HL-60/S4 treated with phorbol 12-myristate 13-acetate at 8.2 ng/mL for 4 days and 3 days (cell line): ENCODE results near the gene CLSTN2.

Source experiments
- in situ Hi-C: fragments of 300-500 bp; cut with MboI; formaldehyde crosslinking; loops from 2 replicates; pipeline ENCODE4 v1.15.0; 2022; ENCODE audit warnings: low sequenced_read_pairs

CLSTN2 gene

GRCh38 chr3:139941580-139941979 is 6.6 kb downstream of the CLSTN2 start:
- in situ Hi-C loops: no loop called here

GRCh38 chr3:139944256-139944910 is 9.4 kb downstream of the CLSTN2 start:
- in situ Hi-C loops: no loop called here

DNA sequence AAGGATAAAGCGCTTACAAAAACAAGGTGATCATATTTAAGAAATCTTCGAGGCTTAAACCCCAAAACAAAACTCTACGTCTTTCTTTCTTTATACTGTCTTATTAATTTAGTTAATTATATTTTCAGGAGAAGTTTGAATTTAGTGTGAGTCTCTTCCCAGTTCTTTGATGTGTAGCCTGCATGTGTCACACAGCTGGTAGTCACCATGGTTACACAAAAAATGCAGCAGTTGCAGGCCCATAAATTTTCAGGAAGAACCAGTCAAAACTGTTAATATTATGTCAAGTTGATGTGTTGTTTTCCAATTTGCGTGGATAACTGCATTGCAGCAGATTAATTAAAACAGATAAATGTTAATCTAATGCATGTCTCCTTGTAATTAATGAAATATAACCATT is 10.4 kb downstream of the CLSTN2 start:
- in situ Hi-C loops: no loop called here

DNA sequence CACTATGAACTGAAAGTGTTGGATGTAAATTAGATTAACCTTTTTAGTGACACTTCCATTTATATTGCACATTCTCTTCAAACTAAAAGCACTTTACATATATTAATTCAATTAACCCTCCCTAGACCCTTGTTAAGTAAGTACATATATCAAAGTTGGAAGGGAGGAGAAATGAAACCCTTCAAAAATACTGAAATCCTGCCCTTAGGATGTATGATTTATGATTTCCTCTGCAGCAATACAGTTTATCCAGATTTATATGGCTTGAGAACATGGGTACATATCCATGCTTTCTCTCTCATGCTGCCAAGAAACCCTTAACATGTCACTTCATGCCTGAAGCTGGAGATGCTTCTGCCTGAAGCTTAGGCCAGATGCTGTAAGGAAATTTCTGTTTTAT is 11.0 kb downstream of the CLSTN2 start:
- in situ Hi-C loops: no loop called here

DNA sequence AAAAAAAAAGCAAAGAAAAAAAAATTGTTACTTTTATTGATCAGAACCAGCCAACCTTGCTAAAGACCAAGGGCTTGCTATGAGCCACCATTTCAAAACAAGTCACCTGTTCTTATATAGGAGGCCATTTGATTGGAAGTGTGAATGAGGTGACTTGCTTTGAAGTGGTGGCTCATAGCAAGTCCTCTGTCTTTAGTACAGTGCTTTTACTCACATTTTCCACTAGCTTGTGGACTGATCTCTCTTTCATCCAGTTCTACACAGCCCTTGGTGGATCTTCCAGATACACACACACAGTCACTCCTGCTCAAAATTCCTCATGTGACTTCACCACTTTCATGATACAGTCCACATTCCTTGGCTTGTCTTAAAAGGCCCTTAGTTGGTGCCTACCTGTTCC is 13.5 kb downstream of the CLSTN2 start:
- in situ Hi-C loops: no loop called here

DNA sequence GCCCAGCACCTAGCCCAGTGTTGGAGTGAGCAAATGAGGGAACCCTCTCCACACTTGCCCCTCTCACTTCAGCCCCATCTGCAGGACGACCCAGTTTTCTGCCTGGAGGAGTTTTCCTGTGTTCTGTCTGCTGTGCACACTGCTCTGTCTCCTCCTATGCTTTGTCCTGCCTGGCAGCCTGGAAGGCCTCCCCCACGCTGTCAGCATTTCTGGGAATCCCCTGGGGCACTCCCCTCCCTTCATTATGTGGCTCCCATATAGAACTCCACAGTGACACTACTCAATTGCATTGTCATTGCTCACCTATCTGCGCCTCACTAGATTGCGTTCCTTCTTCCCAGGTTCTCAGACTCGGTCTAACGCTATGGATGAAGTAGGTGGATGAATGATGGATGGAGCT is 13.9 kb downstream of the CLSTN2 start:
- in situ Hi-C loops: no loop called here

GRCh38 chr3:139953131-139953910 is 18.3 kb downstream of the CLSTN2 start:
- in situ Hi-C loops: no loop called here

DNA sequence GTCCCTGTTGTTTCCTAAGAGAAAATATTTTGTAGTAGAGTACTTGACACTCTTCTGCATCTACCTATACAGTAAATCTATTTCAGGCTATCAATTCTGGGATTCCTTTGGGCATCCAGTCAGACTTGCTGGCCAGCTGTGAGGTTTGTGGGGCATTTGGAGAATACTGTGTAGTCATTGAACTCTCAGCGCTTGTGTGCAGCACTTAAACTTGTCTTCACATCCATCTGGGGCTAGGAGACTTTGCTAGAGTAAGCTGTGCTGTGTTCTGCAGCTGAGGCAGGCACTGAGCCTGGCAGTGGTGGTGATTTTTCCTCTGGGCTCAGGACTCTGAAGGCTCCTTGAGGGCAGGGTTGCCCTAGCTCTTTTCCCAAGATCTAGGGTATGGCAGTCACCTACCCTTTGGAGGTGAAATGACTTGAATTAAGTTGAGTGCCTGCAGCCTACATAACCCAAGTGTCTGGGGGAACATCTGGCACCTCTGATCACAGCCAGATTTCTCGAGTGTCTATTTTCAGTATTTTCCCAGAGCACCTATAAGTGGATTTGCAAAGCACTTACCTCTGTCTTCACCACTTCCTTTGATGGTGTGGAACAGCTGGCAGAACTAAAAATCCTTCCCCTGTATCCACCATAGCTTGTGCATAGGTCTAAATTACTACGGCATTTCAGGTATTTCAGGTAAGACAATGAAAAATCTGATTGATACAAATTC is 19.3 kb downstream of the CLSTN2 start:
- in situ Hi-C loops: no loop called here

- in situ Hi-C loops: no loop called here
Observed at GRCh38 chr3:139957844-139958243, 22.9 kb downstream of the CLSTN2 start.

- in situ Hi-C loops: no loop called here
Observed at GRCh38 chr3:139969386-139969785, 34.4 kb downstream of the CLSTN2 start.

GRCh38 chr3:139970526-139970925 is 35.5 kb downstream of the CLSTN2 start:
- in situ Hi-C loops: no loop called here

GRCh38 chr3:139974809-139975425 is 39.9 kb downstream of the CLSTN2 start:
- in situ Hi-C loops: no loop called here

- in situ Hi-C loops: no loop called here
Observed at GRCh38 chr3:139975594-139976365, 40.8 kb downstream of the CLSTN2 start.

DNA sequence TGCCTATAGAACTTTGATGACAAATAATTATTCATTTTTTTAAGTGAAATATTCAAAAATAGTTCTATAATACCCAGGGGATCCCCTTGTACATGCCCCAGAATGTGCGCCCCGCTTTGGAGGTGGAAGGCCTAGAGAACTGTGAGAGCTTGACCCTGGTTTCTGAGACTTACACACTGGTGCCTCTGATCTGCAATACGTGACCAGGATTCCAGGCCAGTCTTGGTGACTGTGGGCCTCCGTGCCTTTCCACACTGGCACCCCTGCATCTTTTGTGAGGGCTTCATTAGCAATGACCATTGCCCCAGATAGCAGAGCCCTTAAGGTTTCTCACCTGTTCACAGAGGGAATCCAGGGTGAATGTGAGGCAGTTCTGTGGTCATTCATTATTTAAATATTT is 44.0 kb downstream of the CLSTN2 start:
- in situ Hi-C loops: no loop called here

DNA sequence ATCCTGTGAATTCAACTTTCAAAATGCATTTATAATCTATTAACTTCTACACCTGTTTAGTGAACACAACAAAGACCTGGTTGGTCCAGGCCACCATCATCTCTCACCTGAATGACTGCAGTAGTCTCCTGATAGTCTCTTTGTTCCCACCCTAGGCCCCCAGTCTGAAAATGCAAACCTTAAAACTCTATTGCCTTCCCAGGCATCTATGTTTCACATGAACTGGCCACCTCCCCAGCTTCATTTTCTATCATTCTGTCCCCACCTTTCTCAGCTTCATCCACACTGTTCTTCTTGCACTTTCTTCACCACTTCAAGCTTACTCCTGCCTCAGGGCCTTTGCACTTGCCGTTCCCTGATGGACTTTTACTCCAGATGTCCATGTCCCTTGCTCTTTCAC is 45.0 kb downstream of the CLSTN2 start:
- in situ Hi-C loops: no loop called here

DNA sequence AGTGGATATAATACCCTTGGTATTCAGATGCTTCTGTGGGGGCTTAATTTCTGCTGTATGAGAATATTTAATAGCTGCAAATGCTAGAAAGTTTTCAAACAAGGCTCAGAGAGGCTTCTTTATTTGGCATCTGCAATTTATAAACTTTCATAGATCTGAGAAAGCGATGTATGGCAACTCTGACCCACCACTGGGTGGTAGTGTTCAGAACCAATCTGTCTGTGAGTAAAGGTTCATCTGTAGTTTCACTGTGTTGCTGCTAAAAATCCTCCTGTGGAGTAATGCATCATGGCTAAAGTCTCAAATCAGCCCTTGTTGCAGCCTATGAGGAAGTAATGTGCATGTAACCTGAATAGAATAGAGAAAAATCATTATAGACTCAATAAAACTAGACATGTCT is 47.4 kb downstream of the CLSTN2 start:
- in situ Hi-C loops: no loop called here

DNA sequence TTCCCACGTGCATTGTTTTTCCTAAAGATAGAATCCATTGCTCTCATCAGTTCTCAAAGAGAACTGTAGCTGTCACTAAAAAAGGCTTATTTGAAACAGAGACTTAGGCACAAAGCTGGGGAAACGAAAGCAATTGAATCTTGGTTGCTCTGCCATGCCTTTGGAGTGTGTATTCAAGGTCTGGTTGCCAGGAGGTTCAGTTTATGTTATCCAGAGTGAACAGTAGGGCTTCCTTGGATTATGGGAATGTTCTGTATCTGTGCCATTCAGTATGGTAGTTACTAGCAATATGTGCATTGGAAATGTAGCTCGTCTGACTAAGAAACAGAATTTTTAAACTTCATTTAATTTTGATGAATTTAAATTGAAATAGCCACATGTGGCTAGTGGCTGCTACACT is 50.6 kb downstream of the CLSTN2 start:
- in situ Hi-C loops: no loop called here

GRCh38 chr3:139987908-139988307 is 52.9 kb downstream of the CLSTN2 start:
- in situ Hi-C loops: no loop called here

- in situ Hi-C loops: no loop called here
Observed at GRCh38 chr3:139988472-139989156, 53.6 kb downstream of the CLSTN2 start.

GRCh38 chr3:139994891-139995290 is 59.9 kb downstream of the CLSTN2 start:
- in situ Hi-C loops: no loop called here
